GM21619 (cell line): ENCODE measurements around the gene SLC35E2B.
"Not testable (repeated sequence)": the region's sequence is repeated elsewhere in the genome, so short reads cannot be mapped to it uniquely, and the experiment has no call there.

Experiments used
- ATAC-seq: cut with Tn5 transposase; IDR thresholded peaks from one replicate; pipeline ENCODE4 v1.9.1; 2021; ENCODE audit not compliant: unreplicated experiment

The SLC35E2B gene

DNA sequence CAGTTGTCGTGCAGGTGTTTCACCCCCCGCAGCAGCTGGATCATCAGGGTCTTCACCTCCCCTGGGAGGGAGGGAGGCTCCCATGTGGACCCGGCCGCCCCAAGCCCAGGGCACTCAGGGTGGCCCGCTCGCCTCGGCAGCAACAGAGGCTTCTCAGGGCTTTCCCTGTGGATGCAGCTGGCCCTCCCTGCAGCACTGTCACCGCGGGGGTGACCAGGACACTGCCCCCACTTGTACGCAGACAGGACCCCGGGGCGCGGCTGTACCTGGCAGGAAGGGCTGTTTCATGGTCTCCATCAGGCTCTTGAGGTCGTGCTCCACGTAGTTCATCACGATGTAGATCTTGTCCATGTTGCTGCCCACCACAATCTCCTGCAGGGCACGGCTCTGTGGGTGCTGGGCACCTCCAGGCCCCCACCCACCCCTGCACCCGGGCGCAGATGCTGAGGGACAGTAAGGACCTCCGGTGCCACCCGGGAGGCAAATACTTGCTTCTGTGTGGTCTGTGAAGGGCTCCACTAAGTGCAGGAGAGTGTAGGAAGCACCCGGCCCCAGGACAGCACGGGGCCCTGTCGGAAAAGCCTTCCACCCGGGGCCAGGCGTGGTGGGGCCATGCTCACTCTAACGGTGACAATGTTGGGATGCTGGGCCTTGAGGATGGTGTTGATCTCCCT, 11.8 kb upstream of the SLC35E2B start:
- not testable (repeated sequence) for ATAC-seq

DNA sequence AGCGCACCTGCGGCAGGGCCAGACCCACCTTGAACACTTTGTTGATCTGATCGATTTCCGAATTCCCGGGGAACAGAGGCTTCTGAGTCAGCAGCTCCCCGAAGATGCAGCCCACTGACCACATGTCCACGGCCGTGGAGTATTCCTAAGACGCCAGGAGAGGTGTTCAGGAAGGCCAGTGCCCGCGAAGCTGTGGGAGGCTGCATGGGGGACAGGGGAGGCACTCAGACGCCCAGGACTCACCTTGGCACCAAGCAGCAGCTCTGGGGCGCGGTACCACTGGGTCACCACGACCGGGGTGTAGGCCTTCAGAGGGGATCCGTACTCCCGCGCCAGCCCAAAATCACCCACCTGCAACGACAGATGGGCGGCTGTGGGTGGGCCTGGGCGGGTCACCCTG, 11.2 kb upstream of the SLC35E2B start:
- ATAC-seq: no peak

DNA sequence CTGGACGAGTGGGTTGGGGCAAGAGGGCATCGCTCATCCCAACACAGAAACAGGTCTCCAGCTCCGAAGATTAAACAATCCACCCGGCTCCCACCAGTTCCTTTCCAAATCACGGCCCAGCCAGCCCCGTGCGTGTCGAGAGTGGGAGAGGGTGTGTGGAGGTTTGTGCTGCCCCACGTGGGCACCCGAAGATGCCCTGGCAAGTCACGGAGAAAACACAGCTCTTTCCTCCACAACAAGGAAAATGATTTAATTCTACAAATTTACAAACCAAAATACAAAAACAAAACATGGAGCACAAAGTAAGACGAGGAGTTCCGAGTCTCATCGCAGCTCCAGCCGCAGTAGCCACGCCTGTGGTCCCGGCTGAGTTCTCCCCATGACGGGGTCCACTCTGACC, 9.9 kb upstream of the SLC35E2B start:
- not testable (repeated sequence) for ATAC-seq

DNA sequence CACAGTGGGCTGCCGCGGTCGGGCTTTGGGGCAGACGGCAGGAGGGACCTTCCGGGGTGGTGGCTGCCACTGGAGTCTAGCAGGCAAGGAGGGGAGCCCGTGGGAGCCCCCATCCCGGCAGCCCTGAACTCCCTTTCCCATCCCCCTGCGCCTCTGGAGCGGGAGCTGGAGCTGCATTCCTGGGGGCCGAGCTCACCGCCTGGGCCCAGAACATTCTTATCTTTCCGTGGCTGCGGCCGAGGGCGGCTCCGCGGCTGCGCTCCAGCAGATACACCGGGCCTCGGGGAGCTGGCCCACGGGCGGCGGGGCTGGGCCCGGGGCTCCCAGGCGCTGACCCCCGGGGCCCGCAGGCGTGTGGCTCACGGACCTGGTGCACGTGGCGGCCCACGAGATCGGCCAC, 8.0 kb upstream of the SLC35E2B start:
- ATAC-seq: not testable (repeated sequence)

DNA sequence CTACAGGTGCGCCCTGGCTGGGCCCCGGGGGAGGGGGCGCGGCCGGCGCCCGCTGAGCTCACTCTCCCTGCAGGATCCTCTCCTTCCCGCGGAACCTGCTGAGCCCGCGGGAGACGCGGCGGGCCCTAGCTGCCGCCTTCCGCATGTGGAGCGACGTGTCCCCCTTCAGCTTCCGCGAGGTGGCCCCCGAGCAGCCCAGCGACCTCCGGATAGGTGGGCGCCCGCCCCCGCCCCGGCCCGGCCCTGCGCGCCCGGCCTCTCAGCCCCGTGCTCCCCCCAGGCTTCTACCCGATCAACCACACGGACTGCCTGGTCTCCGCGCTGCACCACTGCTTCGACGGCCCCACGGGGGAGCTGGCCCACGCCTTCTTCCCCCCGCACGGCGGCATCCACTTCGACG, 7.5 kb upstream of the SLC35E2B start:
- not testable (repeated sequence) for ATAC-seq

DNA sequence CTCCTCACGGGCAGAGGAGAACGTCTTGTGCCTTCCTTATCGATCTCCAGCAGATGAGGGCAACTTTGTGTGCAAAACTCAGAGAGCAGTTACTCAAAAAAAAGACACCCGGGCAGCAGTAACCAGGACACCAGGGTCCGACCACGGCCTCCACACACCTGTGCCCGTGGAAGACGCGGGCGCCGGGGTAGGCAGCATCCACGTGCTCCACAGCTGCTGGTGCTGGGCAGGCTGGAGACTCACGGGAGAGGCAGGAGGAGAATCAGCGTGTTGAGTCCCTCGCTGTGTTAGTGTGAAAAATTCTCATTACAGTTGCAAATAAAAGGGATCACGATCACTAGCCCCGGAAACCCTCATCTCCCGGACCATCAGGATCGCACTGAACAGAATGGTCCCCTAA, 6.5 kb upstream of the SLC35E2B start:
- ATAC-seq: not testable (repeated sequence)

DNA sequence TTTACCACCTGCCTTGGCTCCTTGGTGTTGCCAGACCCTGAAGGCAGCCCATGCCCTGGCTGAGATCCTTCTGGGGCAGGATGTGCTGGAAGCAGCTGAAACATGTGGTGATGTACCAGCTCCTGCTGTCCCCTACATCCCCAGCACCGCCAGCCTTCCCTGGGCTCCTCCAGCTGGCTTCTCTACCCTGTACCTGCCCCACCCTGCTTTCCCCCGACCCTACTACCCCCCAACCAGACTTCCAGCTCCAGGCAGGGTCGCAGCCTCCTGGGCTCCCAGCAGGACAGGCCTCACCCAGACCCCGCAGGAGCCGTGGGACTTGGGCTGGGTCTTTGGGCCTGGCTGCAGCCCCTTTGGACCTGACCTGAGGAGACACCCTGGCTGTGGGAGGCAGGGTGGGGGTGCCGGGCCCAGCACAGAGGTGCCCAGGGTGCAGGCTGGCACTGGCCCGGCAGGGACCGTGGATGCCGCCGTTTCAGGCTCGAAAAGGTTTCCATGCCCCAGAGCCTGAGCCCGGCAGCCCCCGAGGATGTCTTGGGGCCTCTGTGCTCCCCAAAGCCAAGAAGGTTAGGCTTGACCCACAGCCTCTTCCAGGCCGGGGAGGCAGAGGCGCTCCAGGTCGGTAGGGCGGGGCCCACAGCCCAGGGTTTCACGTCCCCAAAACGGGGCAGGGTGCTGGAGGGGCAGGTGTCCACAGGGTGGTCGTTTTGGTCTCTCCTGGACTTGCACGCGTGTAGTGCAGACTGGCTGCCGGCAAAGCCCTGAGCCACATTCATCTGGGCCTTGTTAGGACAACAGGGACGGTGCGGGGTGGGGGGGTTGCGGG, 5.0 kb upstream of the SLC35E2B start:
- not testable (repeated sequence) for ATAC-seq

DNA sequence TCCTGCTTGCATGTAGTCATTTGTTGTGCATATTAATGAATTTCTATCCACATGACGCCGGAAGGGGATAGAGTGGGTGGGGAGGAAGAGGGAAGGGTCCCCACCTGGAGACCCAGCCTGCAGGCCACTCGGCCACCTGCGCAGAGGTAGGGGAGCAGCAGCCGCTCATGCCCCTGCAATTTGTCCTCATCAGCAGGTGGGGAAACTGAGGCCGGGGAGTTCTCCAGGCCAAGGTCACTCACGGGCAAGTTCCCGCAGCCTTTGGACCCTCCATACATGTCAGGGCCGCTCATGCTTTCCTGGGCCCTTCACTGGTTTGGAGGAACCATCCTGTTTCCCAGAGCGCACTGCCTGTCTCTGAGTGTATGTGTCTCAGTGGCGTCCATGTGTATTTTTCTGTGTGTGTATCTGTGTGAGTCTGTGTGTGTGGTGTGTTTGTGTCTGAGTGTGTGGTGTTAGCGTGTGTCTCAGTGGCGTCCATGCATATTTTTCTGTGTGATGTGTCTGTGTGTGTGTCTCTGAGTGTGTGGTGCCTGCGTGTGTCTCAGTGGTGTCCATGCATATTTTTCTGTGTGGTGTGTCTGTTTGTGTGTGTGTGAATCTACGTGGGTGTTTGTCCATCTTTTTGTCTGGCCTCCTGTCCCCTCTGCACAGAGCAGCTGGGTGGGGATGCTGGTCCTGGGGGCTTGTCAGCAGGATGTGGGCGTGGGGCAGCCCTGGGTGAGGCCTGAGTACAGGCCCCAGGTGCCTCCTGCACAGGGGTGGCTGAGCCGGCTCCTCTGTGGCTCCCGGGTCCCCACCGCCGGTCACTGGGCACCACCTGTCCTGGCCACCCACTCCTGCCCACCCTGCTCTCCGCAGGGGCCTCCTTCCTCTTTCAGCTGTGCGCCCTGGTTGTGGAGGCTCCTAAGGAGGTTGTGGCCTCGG, 4.1 kb upstream of the SLC35E2B start:
- ATAC-seq: not testable (repeated sequence)

DNA sequence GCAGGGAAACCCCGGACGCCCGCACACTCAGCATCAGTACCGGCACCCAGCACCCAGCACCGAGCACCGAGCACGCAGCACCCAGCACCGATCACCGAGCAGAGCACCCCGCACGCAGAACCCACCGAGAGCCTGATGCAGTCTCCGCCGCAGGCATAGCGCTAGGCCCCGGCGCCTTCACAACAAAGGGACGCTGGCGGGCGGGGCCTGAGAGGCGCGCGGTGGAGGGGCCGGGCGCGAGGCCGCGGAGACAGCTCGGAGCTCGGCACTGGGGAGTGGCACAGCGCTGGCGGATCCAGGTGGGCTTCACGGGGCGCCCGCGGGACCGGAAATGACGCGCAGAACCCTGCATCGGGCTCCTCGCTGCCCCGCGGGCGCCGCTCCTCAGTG, 276 bp downstream of the SLC35E2B start:
- peak; percentile 40 for ATAC-seq

DNA sequence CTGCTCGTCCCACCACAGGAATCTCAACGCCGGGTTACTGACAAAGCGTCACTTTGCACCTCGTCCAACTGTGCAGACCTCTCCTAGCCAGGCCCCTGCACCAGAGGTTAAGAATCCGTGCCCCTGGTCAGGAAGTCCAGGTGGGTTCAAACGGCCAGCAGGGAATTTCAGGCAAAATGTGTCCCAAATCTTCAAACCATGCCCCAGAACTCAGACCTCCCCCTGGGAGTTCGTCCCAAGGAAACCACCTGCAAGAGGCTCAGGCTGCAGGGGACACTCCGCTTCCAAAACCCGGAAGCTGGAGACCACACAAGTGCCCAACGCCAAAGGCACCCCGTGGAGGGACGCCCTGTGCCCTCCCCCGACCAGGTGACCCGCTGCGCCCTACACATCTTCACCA, 1.2 kb downstream of the SLC35E2B start:
- ATAC-seq: not testable (repeated sequence)

DNA sequence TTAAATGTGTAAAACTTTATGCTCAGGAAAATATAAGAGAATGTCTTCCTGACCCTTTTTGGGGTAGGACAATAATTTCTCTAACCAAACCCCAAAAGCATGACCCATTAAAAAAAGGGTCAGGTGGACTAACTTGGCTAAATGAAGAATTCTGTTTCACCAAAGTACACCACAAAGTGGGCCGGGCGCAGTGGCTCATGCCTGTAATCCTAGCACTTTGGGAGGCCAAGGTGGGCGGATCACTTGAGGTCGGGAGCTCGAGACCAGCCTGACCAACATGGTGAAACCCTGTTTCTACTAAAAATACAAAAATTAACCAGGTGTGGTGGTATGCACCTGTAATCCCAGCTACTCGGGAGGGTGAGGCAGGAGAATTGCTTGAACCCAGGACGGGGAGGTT, 3.1 kb downstream of the SLC35E2B start:
- ATAC-seq: not testable (repeated sequence)

DNA sequence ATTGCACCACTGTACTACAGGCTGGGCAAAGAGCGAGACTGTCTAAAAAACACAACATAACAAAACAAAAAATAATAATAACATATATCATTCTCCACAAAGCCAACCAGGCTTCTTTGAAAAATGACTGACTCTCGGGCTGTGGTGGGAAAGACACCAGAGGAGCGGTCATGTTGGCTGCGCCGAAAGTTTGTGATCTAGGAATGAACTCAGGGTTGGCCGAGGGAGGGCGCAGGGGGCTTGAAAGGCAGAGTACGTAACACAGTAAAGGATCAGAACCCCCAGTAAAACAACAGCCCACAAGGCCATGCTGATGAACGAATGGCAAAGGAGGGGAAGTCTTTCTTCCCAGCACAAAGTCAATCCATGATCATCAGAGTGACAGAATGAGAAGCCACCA, 4.7 kb downstream of the SLC35E2B start:
- ATAC-seq: no peak

DNA sequence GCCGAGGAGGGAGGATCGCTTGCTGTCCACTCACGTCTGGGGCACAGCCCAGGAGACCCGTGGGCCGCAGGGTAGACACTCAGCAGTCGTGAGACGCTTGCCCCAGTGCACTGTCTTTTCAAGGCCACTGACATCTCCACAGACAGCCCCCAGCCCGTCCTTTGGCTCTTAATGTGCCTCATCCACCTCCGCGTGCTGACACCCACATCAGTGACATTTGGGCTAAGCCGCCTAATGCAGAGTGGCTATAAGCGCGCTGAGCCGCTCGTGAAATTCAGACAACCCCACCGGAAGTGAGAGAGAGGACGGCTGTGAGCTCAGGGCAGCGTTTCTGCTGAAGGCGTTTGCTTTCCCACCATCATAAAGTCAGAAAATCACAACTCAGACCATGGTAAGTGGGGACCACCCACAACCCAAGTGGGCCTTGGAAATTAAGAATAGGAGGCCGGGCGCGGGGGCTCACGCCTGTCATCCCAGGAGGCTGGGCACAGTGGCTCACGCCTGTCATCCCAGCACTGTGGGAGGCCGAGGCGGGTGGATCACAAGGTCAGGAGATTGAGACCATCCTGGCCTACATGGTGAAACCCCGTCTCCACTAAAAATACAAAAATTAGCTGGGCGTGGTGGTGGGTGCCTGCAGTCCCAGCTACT, 8.4 kb downstream of the SLC35E2B start:
- ATAC-seq: no peak

DNA sequence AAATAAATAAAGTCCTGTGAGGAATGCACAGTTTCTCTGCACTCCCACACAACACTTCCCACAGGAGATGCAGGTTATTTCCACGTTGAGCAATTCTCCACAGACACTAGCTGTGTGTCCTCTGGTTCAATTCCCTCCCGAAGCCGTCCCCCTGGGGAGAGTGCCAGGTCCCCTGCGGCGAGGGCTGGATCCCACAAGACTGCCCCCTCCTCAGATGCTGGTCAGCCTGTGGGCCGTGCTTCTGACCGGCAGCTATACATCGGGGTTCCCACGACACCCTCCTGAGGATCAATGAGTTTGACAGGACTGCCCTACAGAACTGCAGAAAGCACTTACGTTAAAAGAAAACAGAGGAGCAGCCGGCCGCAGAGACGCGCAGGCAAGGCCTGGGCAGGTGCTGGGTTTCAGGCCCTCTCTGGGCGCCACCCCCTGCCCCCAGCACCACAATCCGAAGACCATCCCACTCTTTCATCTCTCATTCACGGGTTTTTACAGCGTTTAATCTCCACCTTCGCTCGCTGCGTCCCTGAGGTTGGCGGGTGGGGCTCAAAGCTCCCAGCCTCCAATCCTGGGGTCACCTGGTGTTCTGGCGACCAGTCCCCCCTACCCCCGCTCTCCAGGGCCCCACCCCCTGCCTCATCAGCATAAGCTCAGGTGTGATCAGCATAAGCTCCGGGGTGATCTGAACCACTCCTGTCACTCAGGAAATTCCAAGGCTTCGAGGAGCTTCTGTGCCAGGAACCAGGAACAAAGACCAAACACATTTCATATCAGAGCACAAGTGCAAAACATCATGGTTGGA, 9.3 kb downstream of the SLC35E2B start:
- ATAC-seq: no peak

DNA sequence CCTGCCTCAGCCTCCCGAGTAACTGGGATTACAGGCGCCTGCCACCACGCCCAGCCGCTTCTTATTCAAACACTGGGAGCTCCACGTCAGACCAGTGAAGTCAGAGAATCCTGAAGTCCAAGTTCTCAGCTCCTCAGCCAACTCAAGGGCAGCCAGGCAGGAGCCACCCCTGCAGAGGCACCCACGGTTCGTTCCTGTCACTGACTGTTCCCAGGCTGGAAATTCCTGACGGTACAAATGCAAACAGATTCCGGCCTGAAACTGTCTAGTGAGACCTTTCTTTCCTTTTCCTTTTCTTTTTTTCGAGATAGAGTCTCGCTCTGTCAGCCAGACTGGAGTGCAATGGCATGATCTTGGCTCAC, 11.7 kb downstream of the SLC35E2B start:
- ATAC-seq: no peak

DNA sequence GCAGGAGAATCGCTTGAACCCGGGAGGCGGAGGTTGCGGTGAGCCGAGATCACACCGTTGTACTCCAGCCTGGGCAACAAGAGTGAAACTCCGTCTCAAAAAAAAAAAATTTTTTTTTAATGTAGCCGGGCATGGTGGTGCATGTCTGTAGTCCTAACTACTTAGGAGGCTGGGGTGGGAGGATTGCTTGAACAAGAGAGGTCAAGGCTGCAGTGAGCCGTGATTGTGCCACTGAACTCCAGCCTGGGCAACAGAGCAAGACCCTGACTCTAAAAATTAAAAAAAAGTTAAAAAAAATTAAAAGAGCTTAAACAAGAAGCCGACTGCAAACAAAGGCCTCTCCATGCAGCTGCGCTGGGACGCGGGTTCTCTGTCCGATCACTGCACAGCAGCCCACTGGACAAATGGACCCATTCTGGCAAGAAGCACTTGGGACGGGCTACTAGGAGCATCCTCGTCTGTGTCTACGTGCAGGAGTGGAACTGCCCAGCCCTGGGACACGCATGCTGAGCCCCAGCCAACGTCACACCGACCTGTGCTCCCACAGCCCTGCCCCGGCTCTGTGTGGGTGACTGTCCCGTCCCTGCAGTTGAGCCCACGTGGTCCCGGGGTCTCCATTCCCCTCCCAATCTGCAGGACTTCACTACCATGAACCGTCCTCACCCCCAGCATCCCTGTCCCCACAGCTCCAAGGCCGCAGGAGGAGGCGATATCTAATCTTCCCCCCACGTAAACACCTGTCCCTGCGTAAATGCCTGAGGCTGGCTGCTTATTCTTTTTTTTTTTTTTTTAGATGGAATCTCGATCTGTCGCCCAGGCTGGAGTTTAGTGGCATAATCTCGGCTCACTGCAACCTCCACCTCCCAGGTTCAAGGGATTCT, 12.3 kb downstream of the SLC35E2B start:
- ATAC-seq: no peak

DNA sequence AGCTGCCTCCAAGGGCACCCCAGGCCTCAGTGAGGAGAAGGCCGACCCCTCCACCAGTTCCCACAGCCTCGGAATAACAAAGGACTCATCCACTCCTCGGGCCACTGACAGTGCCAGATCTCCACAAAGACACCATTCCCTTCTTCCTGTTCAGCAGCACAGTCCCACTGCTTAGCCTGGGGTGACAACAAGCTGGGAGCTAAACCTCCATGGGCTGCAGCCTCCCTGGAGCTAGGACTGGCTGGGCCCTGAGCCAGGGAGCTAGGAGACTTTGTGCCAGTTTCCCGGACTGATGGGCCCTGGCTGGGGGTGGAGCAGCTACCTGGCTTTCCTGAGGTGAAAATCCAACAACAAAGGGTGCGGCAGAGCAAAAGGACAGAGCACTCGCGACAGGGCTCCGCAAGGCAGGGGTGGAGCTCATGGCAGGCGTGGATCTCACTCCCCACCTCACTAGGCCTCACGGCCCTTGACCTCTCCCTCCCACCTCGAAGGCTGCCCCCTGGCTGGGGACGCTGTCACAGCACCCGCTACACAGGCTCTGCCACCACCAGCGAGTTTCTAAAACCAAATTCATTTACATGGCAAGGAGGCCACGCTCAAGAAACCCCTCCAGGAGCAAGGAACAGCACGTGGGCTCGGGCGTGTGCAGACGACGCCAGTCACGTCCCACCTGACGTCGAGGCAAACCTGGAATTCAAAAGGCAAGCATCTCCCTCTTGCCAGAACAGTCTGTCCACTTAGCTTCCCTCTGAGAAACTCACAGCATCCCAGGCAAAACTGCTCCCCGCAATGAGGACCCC, 13.8 kb downstream of the SLC35E2B start:
- no peak for ATAC-seq
